SK-N-SH (cell line): ENCODE data around the gene PMEPA1. TPM values are rescaled to one million over a fixed set of nuclear protein-coding genes. Genes with fewer than 3 reads are reported as not detected.

ENCODE experiments used
- CTCF ChIA-PET: fragments of 300-600, 350-600 bp; formaldehyde crosslinking; extraction: SDS; loops from one replicate; lab custom pipeline; 2021; lab: Yijun Ruan, JAX
- POLR2A ChIA-PET: fragments of 350-600 bp; sonication (Branson Sonifier 250); formaldehyde crosslinking; extraction: SDS; loops from one replicate; lab custom pipeline; 2020; ENCODE audit warnings: antibody characterized with exemption, inconsistent platforms; lab: Yijun Ruan, JAX
- DNase-seq: peaks from one replicate; pipeline ENCODE4 v3.0.0; 2012
- H2AFZ ChIP-seq: fragments of 200-600 bp; sonication (generic); 2 replicates; pipeline ENCODE4 v1.8.1; 2016; ENCODE audit warnings: antibody characterized with exemption, mild to moderate bottlenecking, low read depth
- H3F3A ChIP-seq: fragments of 200-600 bp; sonication (generic); replicated peaks from 2 replicates; pipeline ENCODE3; 2016; ENCODE audit warnings: antibody characterized with exemption, mild to moderate bottlenecking; ENCODE audit not compliant: insufficient read depth
- H3K27ac ChIP-seq, 2 experiments: fragments of 200-500 bp in 1 of 2; fragments of 200-600 bp in 1 of 2; sonication (Bioruptor generic) in 1 of 2; sonication (generic), shearing (Covaris generic) in 1 of 2; 2 replicates each; pipeline versions ENCODE4 v1.5.1 to v1.6.1; 2014 to 2016; ENCODE audit warnings: low read depth in 2 of 2, inconsistent platforms in 1 of 2, low read length in 1 of 2, mild to moderate bottlenecking in 1 of 2, mixed read lengths in 1 of 2
- H3K27me3 ChIP-seq: fragments of 200-600 bp; sonication (generic), shearing (Covaris generic); 2 replicates; pipeline ENCODE4 v1.6.1; 2016; ENCODE audit warnings: mixed run types; ENCODE audit not compliant: insufficient read depth
- H3K36me3 ChIP-seq, 2 experiments: fragments of 200-500 bp in 1 of 2; fragments of 200-600 bp in 1 of 2; sonication (Bioruptor generic) in 1 of 2; sonication (generic) in 1 of 2; replicated peaks in 1 of 2; 2 replicates each; pipeline versions ENCODE3 to v1.5.1; 2014 to 2016; ENCODE audit warnings: low read length in 1 of 2, mild to moderate bottlenecking in 1 of 2; ENCODE audit not compliant: insufficient read depth in 2 of 2, control insufficient read depth in 1 of 2
- H3K4me1 ChIP-seq, 2 experiments: fragments of 200-500 bp in 1 of 2; fragments of 200-600 bp in 1 of 2; sonication (Bioruptor generic) in 1 of 2; sonication (generic), shearing (Covaris generic) in 1 of 2; 2 replicates each; pipeline versions ENCODE4 v1.5.1 to v1.6.1; 2014 to 2016; ENCODE audit warnings: low read depth in 1 of 2, low read length in 1 of 2, mixed run types in 1 of 2; ENCODE audit not compliant: insufficient read depth in 2 of 2, control insufficient read depth in 1 of 2
- H3K4me2 ChIP-seq: fragments of 200-600 bp; sonication (generic), shearing (Covaris generic); 2 replicates; pipeline ENCODE4 v1.6.1; 2017; ENCODE audit warnings: mixed run types
- H3K4me3 ChIP-seq, 2 experiments: fragments of 200-500 bp in 1 of 2; fragments of 200-600 bp in 1 of 2; sonication (Bioruptor generic) in 1 of 2; sonication (generic), shearing (Covaris generic) in 1 of 2; 2 replicates each; pipeline versions ENCODE4 v1.5.1 to v1.8.1; 2014 to 2016; ENCODE audit warnings: low read depth in 2 of 2, inconsistent platforms in 1 of 2, low read length in 1 of 2, mild to moderate bottlenecking in 1 of 2, mixed read lengths in 1 of 2, moderate library complexity in 1 of 2
- H3K79me2 ChIP-seq: fragments of 200-600 bp; sonication (generic); 2 replicates; pipeline ENCODE4 v1.8.1; 2017; ENCODE audit warnings: mild to moderate bottlenecking; ENCODE audit not compliant: insufficient read depth
- H3K9ac ChIP-seq: fragments of 200-600 bp; sonication (generic); 2 replicates; pipeline ENCODE4 v1.6.1; 2017; ENCODE audit warnings: mixed run types
- H3K9me2 ChIP-seq: fragments of 200-600 bp; sonication (generic); 2 replicates; pipeline ENCODE4 v1.6.1; 2017; ENCODE audit warnings: mixed run types
- H3K9me3 ChIP-seq: fragments of 200-600 bp; sonication (generic); 2 replicates; pipeline ENCODE4 v1.6.1; 2017; ENCODE audit warnings: mixed run types, mild to moderate bottlenecking, moderate library complexity
- H4K20me1 ChIP-seq: fragments of 200-600 bp; sonication (generic); 2 replicates; pipeline ENCODE4 v1.6.1; 2017; ENCODE audit warnings: mild to moderate bottlenecking, mixed run types; ENCODE audit not compliant: insufficient read depth
- CHD2 ChIP-seq: fragments of 150-350 bp; IDR thresholded peaks from 2 replicates; pipeline ENCODE4 v1.6.1; 2018; ENCODE audit warnings: low read length; ENCODE audit not compliant: partially characterized antibody
- ELF1 ChIP-seq: IDR thresholded peaks from 2 replicates; pipeline ENCODE4 v1.4.0; 2012
- EP300 ChIP-seq, 2 experiments: IDR thresholded peaks; 2 replicates each; pipeline versions ENCODE4 v1.4.0 to v1.6.1; 2012; ENCODE audit warnings: borderline replicate concordance in 1 of 2, low read depth in 1 of 2, low read length in 1 of 2
- FOSL2 ChIP-seq: IDR thresholded peaks from 2 replicates; pipeline ENCODE4 v1.4.0; 2012; ENCODE audit warnings: low read depth, mild to moderate bottlenecking, moderate library complexity, borderline replicate concordance
- GABPA ChIP-seq: IDR thresholded peaks from 2 replicates; pipeline ENCODE4 v1.4.0; 2012; ENCODE audit warnings: low read depth, mild to moderate bottlenecking
- GATA2 ChIP-seq: sonication (generic); formaldehyde crosslinking; IDR thresholded peaks from 2 replicates; pipeline ENCODE4 v1.5.0; 2020; ENCODE audit warnings: mild to moderate bottlenecking, missing genetic modification reagents
- MEF2A ChIP-seq: IDR thresholded peaks from 2 replicates; pipeline ENCODE4 v1.4.0; 2012; ENCODE audit warnings: low read depth, borderline replicate concordance
- NRF1 ChIP-seq: IDR thresholded peaks from 2 replicates; pipeline ENCODE4 v1.6.1; 2012; ENCODE audit warnings: low read depth, mild to moderate bottlenecking, low read length
- RAD21 ChIP-seq: IDR thresholded peaks from 2 replicates; pipeline ENCODE4 v1.6.1; 2012; ENCODE audit warnings: mild to moderate bottlenecking, low read length
- RXRA ChIP-seq: IDR thresholded peaks from 2 replicates; pipeline ENCODE4 v1.4.0; 2012; ENCODE audit warnings: low read depth, mild to moderate bottlenecking, borderline replicate concordance
- SIN3A ChIP-seq: IDR thresholded peaks from 2 replicates; pipeline ENCODE4 v1.6.1; 2012; ENCODE audit warnings: low read depth, mild to moderate bottlenecking, low read length, moderate library complexity, borderline replicate concordance
- SMC3 ChIP-seq: IDR thresholded peaks from 2 replicates; pipeline ENCODE4 v1.6.1; 2012; ENCODE audit warnings: low read depth, low read length, improper control_type of control experiment
- TAF1 ChIP-seq: IDR thresholded peaks from 2 replicates; pipeline ENCODE4 v1.6.1; 2012; ENCODE audit warnings: low read depth, mild to moderate bottlenecking, low read length, moderate library complexity, borderline replicate concordance
- TCF12 ChIP-seq: IDR thresholded peaks from 2 replicates; pipeline ENCODE4 v1.4.0; 2012
- USF1 ChIP-seq: IDR thresholded peaks from 2 replicates; pipeline ENCODE4 v1.4.0; 2012; ENCODE audit warnings: low read depth, borderline replicate concordance
- YY1 ChIP-seq: IDR thresholded peaks from 2 replicates; pipeline ENCODE4 v1.4.0; 2012; ENCODE audit warnings: low read depth, mild to moderate bottlenecking
- whole genome bisulfite sequencing: methylation state at CpG from one replicate; pipeline ENCODE4 v1.1.6; 2017; ENCODE audit warnings: low lambda C conversion rate; 5-methylcytosine and 5-hydroxymethylcytosine counted together
- polyA plus RNA-seq, 3 experiments: library from polyadenylated mRNA; depleted of rRNA; stranded (reverse); fragments of >200 nt; gene quantifications; 2 replicates each; pipeline ENCODE4 v1.2.3, GENCODE V29; 2012
- TF ChIP-seq, protein P1 (sequence below): fragments of 150-350 bp; IDR thresholded peaks from 2 replicates; pipeline ENCODE4 v1.6.1; 2017; ENCODE audit warnings: antibody characterized with exemption, low read length, low read depth, borderline replicate concordance

Gene PMEPA1
- polyA plus RNA-seq, 1 of the 3 experiments (the other 2 are of a cell fraction): 7.1 TPM

GRCh38 chr20:57663681-57664451, 45.9 kb downstream of the PMEPA1 start:
- no peak for DNase-seq
- Histone ChIP-seq H4K20me1 (peaks cover 85% of the 10 kb centered on the region), H3K36me3 (peaks cover 0 to 6% of the 10 kb centered on the region in 2 experiments), H3K27me3 (no peaks in the 10 kb centered on the region), H3K27ac (no peak overlapping the region; a peak in 1 of 4 replicates), H3K4me1 (peaks cover 0 to 73% of the 10 kb centered on the region in 2 experiments; a peak in 2 of 4 replicates), H3K9me3 (no peaks in the 10 kb centered on the region), H3K4me3 (no peak overlapping the region)
- POLR2A ChIA-PET: no interaction called here
- TF ChIP-seq NRF1: no peak
- TF ChIP-seq, protein P1, sequence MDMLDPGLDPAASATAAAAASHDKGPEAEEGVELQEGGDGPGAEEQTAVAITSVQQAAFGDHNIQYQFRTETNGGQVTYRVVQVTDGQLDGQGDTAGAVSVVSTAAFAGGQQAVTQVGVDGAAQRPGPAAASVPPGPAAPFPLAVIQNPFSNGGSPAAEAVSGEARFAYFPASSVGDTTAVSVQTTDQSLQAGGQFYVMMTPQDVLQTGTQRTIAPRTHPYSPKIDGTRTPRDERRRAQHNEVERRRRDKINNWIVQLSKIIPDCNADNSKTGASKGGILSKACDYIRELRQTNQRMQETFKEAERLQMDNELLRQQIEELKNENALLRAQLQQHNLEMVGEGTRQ: no peak
- no peak for TF ChIP-seq CHD2
- TF ChIP-seq TCF12: no peak
- TF ChIP-seq RAD21: no peak
- no peak for TF ChIP-seq EP300 (IDR thresholded peaks at IDR 0.05; ENCODE audit: borderline replicate concordance in 1 of 2, low read depth in 1 of 2, low read length in 1 of 2)
- TF ChIP-seq MEF2A: no peak
- no peak for TF ChIP-seq ELF1
- no peak for TF ChIP-seq GABPA
- no peak for TF ChIP-seq YY1
- TF ChIP-seq TAF1: no peak
- no peak for TF ChIP-seq SIN3A
- TF ChIP-seq SMC3: no peak
- TF ChIP-seq FOSL2: no peak
- no peak for TF ChIP-seq GATA2
- TF ChIP-seq USF1: no peak
- no peak for TF ChIP-seq RXRA
- TF ChIP-seq, all 33 proteins: peak for 0
- Histone ChIP-seq H3F3A (no peaks in the 10 kb centered on the region), H3K9ac (no peak overlapping the region), H3K9me2 (no peaks in the 10 kb centered on the region), H3K4me2 (no peak overlapping the region), H2AFZ (no peak overlapping the region), H3K79me2 (peaks cover 76% of the 10 kb centered on the region)
- CTCF ChIA-PET: interaction anchor here (1.1 kb wide), 1 partner anchor 516 kb away, joined by 3 read pairs; no protein-coding TSS in a partner anchor
- WGBS: 83% methylated on average over 2 of the region's 27 CpGs
